Neuronal stem cell (in vitro differentiated cells): ENCODE data around the gene CPEB1.
"Not testable (repeated sequence)": the region's sequence is repeated elsewhere in the genome, so short reads cannot be mapped to it uniquely, and the experiment has no call there.

ENCODE experiments used
- DNase-seq: peaks from one replicate; pipeline ENCODE4 v3.0.0-alpha.2; 2013; ENCODE audit warnings: low spot score
- H2AFZ ChIP-seq: one replicate; pipeline ENCODE4 v1.6.1; 2013; ENCODE audit warnings: mild to moderate bottlenecking, low read length, inconsistent platforms
- H2AK5ac ChIP-seq: 2 replicates; pipeline ENCODE4 v1.6.1; 2013; ENCODE audit warnings: low read depth, mild to moderate bottlenecking, inconsistent platforms, low read length, moderate library complexity, mixed read lengths
- H2BK120ac ChIP-seq: 2 replicates; pipeline ENCODE4 v1.6.1; 2013; ENCODE audit warnings: low read depth, mild to moderate bottlenecking, inconsistent platforms, low read length, moderate library complexity, mixed read lengths
- H2BK12ac ChIP-seq: one replicate; pipeline ENCODE4 v1.6.1; 2013; ENCODE audit warnings: low read length, inconsistent platforms
- H2BK15ac ChIP-seq: 2 replicates; pipeline ENCODE4 v1.6.1; 2013; ENCODE audit warnings: mild to moderate bottlenecking, low read length, inconsistent platforms, mixed read lengths
- H2BK5ac ChIP-seq: one replicate; pipeline ENCODE4 v1.6.1; 2013; ENCODE audit warnings: inconsistent platforms, mild to moderate bottlenecking, low read length, moderate library complexity
- H3K14ac ChIP-seq: one replicate; pipeline ENCODE4 v1.6.1; 2013; ENCODE audit warnings: low read length, inconsistent platforms
- H3K18ac ChIP-seq: 2 replicates; pipeline ENCODE4 v1.6.1; 2013; ENCODE audit warnings: low read length, inconsistent platforms
- H3K23ac ChIP-seq: 2 replicates; pipeline ENCODE4 v1.6.1; 2013; ENCODE audit warnings: low read depth, mild to moderate bottlenecking, mixed read lengths, low read length, inconsistent platforms; ENCODE audit not compliant: poor library complexity
- H3K27ac ChIP-seq: replicated peaks from 3 replicates; pipeline ENCODE4 v1.5.1; 2013; ENCODE audit warnings: low read length, inconsistent platforms
- H3K27me3 ChIP-seq, 3 experiments: 2 replicates each; pipeline ENCODE4 v1.6.1; 2013; ENCODE audit warnings: low read length in 3 of 3, mild to moderate bottlenecking in 2 of 3, inconsistent platforms in 1 of 3, low read depth in 1 of 3, mixed read lengths in 1 of 3, moderate library complexity in 1 of 3; ENCODE audit not compliant: control insufficient read depth in 3 of 3, insufficient read depth in 3 of 3
- H3K36me3 ChIP-seq, 2 donors: replicated peaks in 1 of 2; 2 replicates each; pipeline ENCODE4 v1.6.1; 2013; ENCODE audit warnings: low read length in 2 of 2; ENCODE audit not compliant: control insufficient read depth in 2 of 2, insufficient read depth in 2 of 2
- H3K4ac ChIP-seq: 2 replicates; pipeline ENCODE4 v1.6.1; 2013; ENCODE audit warnings: inconsistent platforms, mild to moderate bottlenecking, low read length, moderate library complexity
- H3K4me1 ChIP-seq, 2 donors: 1 replicate in 1 of 2; 2 replicates in 1 of 2; pipeline ENCODE4 v1.6.1; 2013; ENCODE audit warnings: low read length in 2 of 2, low read depth in 1 of 2; ENCODE audit not compliant: control insufficient read depth in 2 of 2, insufficient read depth in 1 of 2
- H3K4me2 ChIP-seq: one replicate; pipeline ENCODE4 v1.6.1; 2013; ENCODE audit warnings: mild to moderate bottlenecking, low read length, inconsistent platforms; ENCODE audit not compliant: insufficient read depth, poor library complexity, severe bottlenecking
- H3K4me3 ChIP-seq, 2 donors: 2 replicates each; pipeline ENCODE4 v1.5.1; 2013; ENCODE audit warnings: low read length in 2 of 2, mild to moderate bottlenecking in 2 of 2, inconsistent platforms in 1 of 2, moderate library complexity in 1 of 2
- H3K79me1 ChIP-seq: one replicate; pipeline ENCODE4 v1.6.1; 2013; ENCODE audit warnings: low read depth, mild to moderate bottlenecking, inconsistent platforms, low read length, moderate library complexity
- H3K9ac ChIP-seq: one replicate; pipeline ENCODE4 v1.6.1; 2013; ENCODE audit warnings: mild to moderate bottlenecking, low read depth, low read length, inconsistent platforms; ENCODE audit not compliant: poor library complexity
- H3K9me3 ChIP-seq, 2 donors: replicated peaks in 1 of 2; 2 replicates each; pipeline versions ENCODE3 to v1.6.1; 2013; ENCODE audit warnings: low read length in 2 of 2, mild to moderate bottlenecking in 2 of 2, inconsistent platforms in 1 of 2, low read depth in 1 of 2, mixed read lengths in 1 of 2, moderate library complexity in 1 of 2; ENCODE audit not compliant: control insufficient read depth in 2 of 2, insufficient read depth in 1 of 2
- H4K8ac ChIP-seq: one replicate; pipeline ENCODE4 v1.6.1; 2013; ENCODE audit warnings: low read depth, mild to moderate bottlenecking, inconsistent platforms, low read length, moderate library complexity
- H4K91ac ChIP-seq: one replicate; pipeline ENCODE4 v1.6.1; 2013; ENCODE audit warnings: low read length, low read depth, mild to moderate bottlenecking, inconsistent platforms; ENCODE audit not compliant: poor library complexity
- WGBS, 2 donors: extraction: QIAGEN DNeasy Blood & Tissue Kit; methylation state at CpG; one replicate each; pipeline ENCODE4 v1.1.7; 2013; ENCODE audit warnings: missing lambda C conversion rate in 2 of 2, mixed read lengths in 1 of 2; ENCODE audit not compliant: insufficient read length in 2 of 2, insufficient replicate concordance in 1 of 2; ENCODE audit errors: extremely low coverage in 2 of 2; 5-methylcytosine and 5-hydroxymethylcytosine counted together

Gene CPEB1

GRCh38 chr15:82507087-82507486 lies 140.1 kb downstream of the CPEB1 start:
- H3K4me1 ChIP-seq, H3K79me1 ChIP-seq, H3K27me3 ChIP-seq, H3K14ac ChIP-seq, H3K18ac ChIP-seq, H2BK5ac ChIP-seq, H2AK5ac ChIP-seq, H3K23ac ChIP-seq, H2BK120ac ChIP-seq, H3K4me3 ChIP-seq, H3K4ac ChIP-seq, H3K27ac ChIP-seq, H4K91ac ChIP-seq, H2AFZ ChIP-seq, H2BK15ac ChIP-seq, DNase-seq, H4K8ac ChIP-seq, H3K4me2 ChIP-seq, H3K36me3 ChIP-seq, H3K9me3 ChIP-seq, H2BK12ac ChIP-seq, H3K9ac ChIP-seq: not testable (repeated sequence)
- no CpG with 5 or more reads among the region's 1 CpG for WGBS, 2 donors

- not testable (repeated sequence) for H3K4me3 ChIP-seq, H3K36me3 ChIP-seq, H2BK15ac ChIP-seq, H3K9ac ChIP-seq, H2AFZ ChIP-seq, H3K4me2 ChIP-seq, H3K4ac ChIP-seq, H3K23ac ChIP-seq, H3K14ac ChIP-seq, H3K4me1 ChIP-seq, H3K79me1 ChIP-seq, H3K27me3 ChIP-seq, H2BK120ac ChIP-seq, DNase-seq, H4K8ac ChIP-seq, H2BK5ac ChIP-seq, H3K18ac ChIP-seq, H2BK12ac ChIP-seq, H4K91ac ChIP-seq, H3K9me3 ChIP-seq, H3K27ac ChIP-seq, H2AK5ac ChIP-seq
- WGBS, 2 donors = no CpG with 5 or more reads among the region's 3 CpGs
Measured at GRCh38 chr15:82505842-82506241, 141.3 kb downstream of the CPEB1 start.

- not testable (repeated sequence) for H3K9ac ChIP-seq, H2BK15ac ChIP-seq, H3K27ac ChIP-seq, H2BK120ac ChIP-seq, H3K4ac ChIP-seq, H3K36me3 ChIP-seq, H4K91ac ChIP-seq, H3K4me1 ChIP-seq, H3K4me3 ChIP-seq, H3K14ac ChIP-seq, H4K8ac ChIP-seq, H2BK12ac ChIP-seq, H2AFZ ChIP-seq, H3K9me3 ChIP-seq, H3K18ac ChIP-seq, DNase-seq, H3K79me1 ChIP-seq, H3K23ac ChIP-seq, H2BK5ac ChIP-seq, H3K27me3 ChIP-seq, H3K4me2 ChIP-seq, H2AK5ac ChIP-seq
- WGBS, 2 donors = no CpG with 5 or more reads among the region's 3 CpGs
Measured at GRCh38 chr15:82504074-82504473, 143.1 kb downstream of the CPEB1 start.

- not testable (repeated sequence) for H3K14ac ChIP-seq, H2AK5ac ChIP-seq, H3K4ac ChIP-seq, H2BK5ac ChIP-seq, H3K18ac ChIP-seq, H4K8ac ChIP-seq, H3K4me1 ChIP-seq, H3K9ac ChIP-seq, H2AFZ ChIP-seq, DNase-seq, H3K4me3 ChIP-seq, H3K79me1 ChIP-seq, H3K4me2 ChIP-seq, H2BK120ac ChIP-seq, H2BK12ac ChIP-seq, H4K91ac ChIP-seq, H3K27ac ChIP-seq, H3K23ac ChIP-seq, H3K27me3 ChIP-seq, H3K36me3 ChIP-seq, H2BK15ac ChIP-seq, H3K9me3 ChIP-seq
- WGBS, 2 donors = no CpG with 5 or more reads among the region's 7 CpGs
Measured at GRCh38 chr15:82502700-82503339, 144.3 kb downstream of the CPEB1 start.
